ENCODE measurements around the gene AFTPH.
A peak's percentile ranks its signal among the peaks of the same experiment; 100 is the strongest.

AFTPH gene

GRCh38 chr2:64582774-64583340 lies 58.7 kb downstream of the AFTPH start:
- Histone ChIP-seq H3K36me3 (peaks cover 18 to 39% (median 30%) of the 10 kb centered on the region in 3 donors), H3K4me1 (peaks cover 0 to 4% (median 0%) of the 10 kb centered on the region in 4 donors), H3K27ac (no peak overlapping the region), H3K9me3 (no peaks in the 10 kb centered on the region), H3K27me3 (no peaks in the 10 kb centered on the region), H3K4me3 (no peak overlapping the region)
- TF ChIP-seq CTCF (IDR thresholded peaks at IDR 0.05) = no peak
- DNase-seq = no peak
- intact Hi-C loops (cut with DNase I; ENCODE audit: low total_unique reads) = no loop called here

DNA sequence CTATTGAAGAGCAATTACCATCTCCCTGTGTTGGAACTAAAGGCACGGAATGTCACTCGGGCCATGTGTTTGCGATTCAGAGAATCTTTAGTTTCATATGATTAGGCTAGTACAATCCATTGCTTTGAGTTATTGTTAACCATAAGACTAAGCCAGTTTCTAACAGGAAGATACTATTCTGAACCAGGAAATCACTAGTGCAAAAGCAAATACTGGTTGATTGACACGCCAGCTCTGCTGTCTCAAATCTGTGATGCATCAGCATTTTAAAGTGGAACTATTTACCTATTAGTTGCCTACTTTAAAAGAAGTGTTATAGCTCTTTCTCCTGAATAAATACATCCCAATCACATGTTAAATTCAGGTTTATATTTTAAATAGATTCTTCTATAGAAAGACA lies 61.9 kb downstream of the AFTPH start:
- Histone ChIP-seq H3K36me3 (peaks cover 14 to 27% (median 26%) of the 10 kb centered on the region in 3 donors), H3K27me3 (no peaks in the 10 kb centered on the region), H3K9me3 (no peaks in the 10 kb centered on the region), H3K27ac (no peak overlapping the region), H3K4me1 (peaks cover 0 to 4% (median 0%) of the 10 kb centered on the region in 4 donors), H3K4me3 (no peak overlapping the region)
- no peak for DNase-seq
- no peak for TF ChIP-seq CTCF (IDR thresholded peaks at IDR 0.05)
- intact Hi-C loops (cut with DNase I; ENCODE audit: low total_unique reads) = loop anchor here (5.0 kb wide), 1 partner anchor 281 kb away; no protein-coding TSS in a partner anchor

DNA sequence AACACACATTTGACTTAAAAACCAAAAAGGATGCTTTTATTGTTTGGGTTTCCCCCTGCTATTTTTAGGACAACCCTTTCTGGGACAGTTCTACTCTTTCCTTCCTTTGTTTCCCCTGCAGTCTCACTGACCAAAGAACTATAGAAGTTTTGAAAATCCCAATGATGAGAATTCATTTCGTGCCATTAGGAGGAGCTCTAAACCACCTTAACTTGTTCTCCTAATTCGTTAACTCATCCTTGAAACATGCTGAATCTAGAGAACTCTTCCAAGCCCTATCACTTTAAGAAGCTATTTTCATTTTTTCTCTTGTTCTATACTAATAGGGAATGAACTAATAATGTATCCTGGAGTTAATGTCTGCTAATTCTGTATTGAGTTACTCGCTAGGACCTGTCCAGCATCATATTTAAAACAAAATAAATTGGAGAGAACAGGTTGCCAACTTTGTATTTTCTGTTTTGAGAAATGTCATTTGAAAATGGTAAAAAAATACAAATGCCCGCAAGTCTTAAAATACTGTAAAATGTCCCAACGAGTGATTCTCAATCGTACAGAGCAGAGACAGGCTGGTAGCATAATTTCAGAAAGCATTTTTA lies 62.9 kb downstream of the AFTPH start:
- Histone ChIP-seq H3K4me1 (peaks cover 0 to 4% (median 0%) of the 10 kb centered on the region in 4 donors), H3K36me3 (peaks cover 18 to 35% (median 33%) of the 10 kb centered on the region in 3 donors), H3K9me3 (no peaks in the 10 kb centered on the region), H3K27me3 (no peaks in the 10 kb centered on the region), H3K27ac (no peak overlapping the region), H3K4me3 (no peak overlapping the region)
- DNase-seq = no peak
- intact Hi-C loops (cut with DNase I; ENCODE audit: low total_unique reads) = loop anchor here (5.0 kb wide), 1 partner anchor 280 kb away; no protein-coding TSS in a partner anchor
- peak; percentile 54 to 75 for TF ChIP-seq CTCF (IDR thresholded peaks at IDR 0.05)

DNA sequence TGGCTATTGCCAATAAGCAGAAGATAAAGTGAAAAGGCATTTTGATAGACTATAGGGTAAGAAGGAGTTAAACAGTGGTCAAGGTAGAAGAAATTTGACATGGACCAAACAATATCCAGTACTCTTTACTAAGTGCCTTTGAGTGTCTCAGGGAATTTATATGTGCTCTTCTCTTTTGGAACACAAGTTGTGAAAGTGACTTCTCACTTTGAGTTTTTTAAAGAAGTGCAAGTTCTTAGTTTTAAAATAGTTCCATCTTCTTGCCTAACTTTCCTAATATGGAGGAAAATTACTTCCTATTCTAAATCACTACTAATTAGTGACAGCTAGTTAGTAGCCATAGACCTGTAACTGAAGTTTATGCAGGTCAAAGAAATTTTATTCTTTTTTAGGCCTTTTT lies 63.4 kb downstream of the AFTPH start:
- H3K4me1 ChIP-seq = peaks cover 0 to 4% (median 0%) of the 10 kb centered on the region in 4 donors
- no peak overlapping the region for H3K27ac ChIP-seq
- intact Hi-C loops (cut with DNase I; ENCODE audit: low total_unique reads) = loop anchor here (5.0 kb wide), 1 partner anchor 280 kb away; no protein-coding TSS in a partner anchor

GRCh38 chr2:64591188-64591587 lies 67.1 kb downstream of the AFTPH start:
- no peak for TF ChIP-seq CTCF (IDR thresholded peaks at IDR 0.05)
- H3K27ac ChIP-seq = no peak overlapping the region
- peaks cover 15 to 28% (median 23%) of the 10 kb centered on the region in 3 donors for H3K36me3 ChIP-seq
- H3K27me3 ChIP-seq = no peaks in the 10 kb centered on the region
- DNase-seq = no peak
- H3K9me3 ChIP-seq = no peaks in the 10 kb centered on the region
- H3K4me1 ChIP-seq = peaks cover 0 to 23% (median 7%) of the 10 kb centered on the region in 4 donors
- H3K4me3 ChIP-seq = no peak overlapping the region
- intact Hi-C loops (cut with DNase I; ENCODE audit: low total_unique reads) = no loop called here

More for the DNA sequence above, 63.4 kb downstream of the AFTPH start:
- Histone ChIP-seq H3K27me3 (no peaks in the 10 kb centered on the region), H3K36me3 (peaks cover 21 to 35% (median 35%) of the 10 kb centered on the region in 3 donors), H3K4me3 (no peak overlapping the region), H3K9me3 (no peaks in the 10 kb centered on the region)
- no peak for DNase-seq
- TF ChIP-seq CTCF (IDR thresholded peaks at IDR 0.05) = no peak

Measured in tibial artery (tissue), 4 donors.